OCI-LY1 (cell line): ENCODE results near the gene RNASEH2B.

Experiments used
- H2AFZ ChIP-seq: fragments of 200-600 bp; sonication (generic), shearing (Covaris generic); 2 replicates; pipeline ENCODE4 v1.6.0; 2014; ENCODE audit warnings: antibody characterized with exemption, mild to moderate bottlenecking, low read length
- H3F3A ChIP-seq: fragments of 200-600 bp; sonication (generic), shearing (Covaris generic); 2 replicates; pipeline ENCODE4 v1.6.0; 2014; ENCODE audit warnings: mild to moderate bottlenecking, antibody characterized with exemption, low read length, moderate library complexity; ENCODE audit not compliant: insufficient read depth
- H3K27ac ChIP-seq: fragments of 200-600 bp; sonication (generic); 2 replicates; pipeline ENCODE4 v1.5.1; 2014; ENCODE audit warnings: low read length, mixed run types, mild to moderate bottlenecking, low read depth; ENCODE audit not compliant: poor library complexity, severe bottlenecking
- H3K27me3 ChIP-seq: fragments of 200-600 bp; sonication (generic); 2 replicates; pipeline ENCODE4 v1.6.0; 2014; ENCODE audit warnings: antibody characterized with exemption, mild to moderate bottlenecking, low read length, moderate library complexity; ENCODE audit not compliant: insufficient read depth
- H3K36me3 ChIP-seq: fragments of 200-600 bp; sonication (generic); 2 replicates; pipeline ENCODE4 v1.6.1; 2014; ENCODE audit warnings: mild to moderate bottlenecking, antibody characterized with exemption, low read length, moderate library complexity, mixed read lengths; ENCODE audit not compliant: insufficient read depth
- H3K4me1 ChIP-seq: fragments of 200-600 bp; sonication (generic); 2 replicates; pipeline ENCODE4 v1.5.1; 2014; ENCODE audit warnings: mild to moderate bottlenecking, low read length, moderate library complexity; ENCODE audit not compliant: insufficient read depth, severe bottlenecking
- H3K4me2 ChIP-seq: fragments of 200-600 bp; sonication (generic), shearing (Covaris generic); 2 replicates; pipeline ENCODE4 v1.6.1; 2014; ENCODE audit warnings: low read length
- H3K4me3 ChIP-seq: fragments of 200-600 bp; sonication (generic); 2 replicates; pipeline ENCODE4 v1.5.1; 2014; ENCODE audit warnings: low read length, low read depth, mild to moderate bottlenecking, mixed read lengths; ENCODE audit not compliant: poor library complexity, severe bottlenecking
- H3K79me2 ChIP-seq: fragments of 200-600 bp; shearing (Covaris generic); 2 replicates; pipeline ENCODE4 v1.6.1; 2016; ENCODE audit warnings: mixed run types, low read length, mixed read lengths; ENCODE audit not compliant: insufficient read depth
- H3K9ac ChIP-seq: fragments of 200-600 bp; sonication (generic), shearing (Covaris generic); 2 replicates; pipeline ENCODE4 v1.6.1; 2014; ENCODE audit warnings: mild to moderate bottlenecking, low read length, mixed read lengths
- H3K9me2 ChIP-seq: fragments of 200-600 bp; sonication (generic), shearing (Covaris generic); 2 replicates; pipeline ENCODE4 v1.6.1; 2014; ENCODE audit warnings: low read depth, mild to moderate bottlenecking, low read length, mixed read lengths
- H3K9me3 ChIP-seq: fragments of 200-600 bp; shearing (Covaris generic); 2 replicates; pipeline ENCODE4 v1.6.1; 2014; ENCODE audit warnings: low read length, mixed read lengths
- H4K20me1 ChIP-seq: fragments of 200-600 bp; sonication (generic), shearing (Covaris generic); 2 replicates; pipeline ENCODE4 v1.6.0; 2016; ENCODE audit warnings: mild to moderate bottlenecking, low read length; ENCODE audit not compliant: insufficient read depth
- EZH2 ChIP-seq: fragments of 200-600 bp; sonication (generic), shearing (Covaris generic); IDR thresholded peaks from 2 replicates; pipeline ENCODE4 v1.8.0; 2017; ENCODE audit warnings: borderline replicate concordance, mixed run types, mild to moderate bottlenecking, antibody characterized with exemption, low read length, moderate library complexity, mixed read lengths
- TF ChIP-seq, protein P1 (sequence below): fragments of 200-600 bp; sonication (generic), shearing (Covaris generic); IDR thresholded peaks from 2 replicates; pipeline ENCODE4 v1.5.1; 2017; ENCODE audit warnings: mild to moderate bottlenecking, antibody characterized with exemption, low read length, moderate library complexity, mixed read lengths

The RNASEH2B gene

DNA sequence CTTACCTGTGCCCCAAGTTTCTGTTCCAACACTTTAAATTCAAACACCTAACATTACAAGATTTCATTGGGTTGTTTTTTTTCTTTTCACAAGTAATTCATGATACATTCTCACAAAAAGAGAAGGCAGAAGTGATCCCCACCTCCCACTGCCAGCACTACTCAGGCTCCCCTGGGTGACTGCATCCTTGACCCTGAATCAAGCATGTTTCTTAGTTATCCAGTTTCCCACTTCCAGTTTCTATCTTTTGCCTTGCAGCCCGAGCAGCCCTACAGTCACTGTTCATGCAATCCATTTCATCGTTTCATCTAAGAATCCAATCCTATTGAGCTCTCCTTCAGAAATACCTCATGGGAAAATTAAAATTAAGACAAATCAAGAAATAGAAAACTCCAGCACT, 61.4 kb downstream of the RNASEH2B start:
- Histone ChIP-seq H2AFZ (no peak overlapping the region), H3K27me3 (no peaks in the 10 kb centered on the region), H3K4me1 (no peaks in the 10 kb centered on the region), H3K27ac (no peak overlapping the region), H3K4me2 (no peak overlapping the region), H4K20me1 (no peaks in the 10 kb centered on the region), H3K36me3 (peaks cover 30% of the 10 kb centered on the region; the same call in 1 of the 2 replicates), H3K9ac (no peak overlapping the region), H3K4me3 (no peak overlapping the region), H3K79me2 (no peaks in the 10 kb centered on the region), H3F3A (no peaks in the 10 kb centered on the region), H3K9me2 (no peaks in the 10 kb centered on the region), H3K9me3 (no peaks in the 10 kb centered on the region)
- no peak for TF ChIP-seq EZH2
- TF ChIP-seq, protein P1, sequence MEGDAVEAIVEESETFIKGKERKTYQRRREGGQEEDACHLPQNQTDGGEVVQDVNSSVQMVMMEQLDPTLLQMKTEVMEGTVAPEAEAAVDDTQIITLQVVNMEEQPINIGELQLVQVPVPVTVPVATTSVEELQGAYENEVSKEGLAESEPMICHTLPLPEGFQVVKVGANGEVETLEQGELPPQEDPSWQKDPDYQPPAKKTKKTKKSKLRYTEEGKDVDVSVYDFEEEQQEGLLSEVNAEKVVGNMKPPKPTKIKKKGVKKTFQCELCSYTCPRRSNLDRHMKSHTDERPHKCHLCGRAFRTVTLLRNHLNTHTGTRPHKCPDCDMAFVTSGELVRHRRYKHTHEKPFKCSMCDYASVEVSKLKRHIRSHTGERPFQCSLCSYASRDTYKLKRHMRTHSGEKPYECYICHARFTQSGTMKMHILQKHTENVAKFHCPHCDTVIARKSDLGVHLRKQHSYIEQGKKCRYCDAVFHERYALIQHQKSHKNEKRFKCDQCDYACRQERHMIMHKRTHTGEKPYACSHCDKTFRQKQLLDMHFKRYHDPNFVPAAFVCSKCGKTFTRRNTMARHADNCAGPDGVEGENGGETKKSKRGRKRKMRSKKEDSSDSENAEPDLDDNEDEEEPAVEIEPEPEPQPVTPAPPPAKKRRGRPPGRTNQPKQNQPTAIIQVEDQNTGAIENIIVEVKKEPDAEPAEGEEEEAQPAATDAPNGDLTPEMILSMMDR: no peak

DNA sequence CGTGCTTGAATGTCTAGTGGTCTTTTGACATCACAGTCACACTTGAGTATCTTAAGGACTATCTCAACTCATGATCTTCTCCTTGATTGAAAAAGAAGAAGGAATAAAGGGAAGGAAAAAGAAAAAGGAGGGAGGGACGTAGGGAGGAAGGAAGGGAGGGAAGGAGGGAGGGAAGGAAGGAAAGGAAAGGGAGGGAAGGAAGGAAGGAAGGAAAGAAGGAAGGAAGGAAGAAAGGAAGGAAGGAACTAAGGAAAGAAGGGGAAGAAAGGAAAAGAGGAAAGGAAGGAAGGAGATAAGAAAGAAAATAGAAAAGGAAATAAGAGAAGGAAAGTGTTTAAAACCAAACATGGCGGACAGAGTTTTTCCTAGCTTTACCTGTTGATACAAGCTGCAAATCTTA, 64.7 kb downstream of the RNASEH2B start:
- no peaks in the 10 kb centered on the region for H4K20me1 ChIP-seq
- no peaks in the 10 kb centered on the region for H3K27me3 ChIP-seq
- H2AFZ ChIP-seq: no peak overlapping the region
- no peaks in the 10 kb centered on the region for H3K4me1 ChIP-seq
- H3K4me2 ChIP-seq: no peak overlapping the region
- no peak overlapping the region for H3K4me3 ChIP-seq
- H3K9me2 ChIP-seq: no peaks in the 10 kb centered on the region
- no peak overlapping the region for H3K9ac ChIP-seq
- peaks cover 16% of the 10 kb centered on the region; the same call in 1 of the 2 replicates for H3K36me3 ChIP-seq
- no peak overlapping the region for H3K27ac ChIP-seq
- no peaks in the 10 kb centered on the region for H3K79me2 ChIP-seq
- no peaks in the 10 kb centered on the region for H3F3A ChIP-seq
- TF ChIP-seq, protein P1: no peak
- TF ChIP-seq EZH2: no peak
- H3K9me3 ChIP-seq: no peaks in the 10 kb centered on the region

DNA sequence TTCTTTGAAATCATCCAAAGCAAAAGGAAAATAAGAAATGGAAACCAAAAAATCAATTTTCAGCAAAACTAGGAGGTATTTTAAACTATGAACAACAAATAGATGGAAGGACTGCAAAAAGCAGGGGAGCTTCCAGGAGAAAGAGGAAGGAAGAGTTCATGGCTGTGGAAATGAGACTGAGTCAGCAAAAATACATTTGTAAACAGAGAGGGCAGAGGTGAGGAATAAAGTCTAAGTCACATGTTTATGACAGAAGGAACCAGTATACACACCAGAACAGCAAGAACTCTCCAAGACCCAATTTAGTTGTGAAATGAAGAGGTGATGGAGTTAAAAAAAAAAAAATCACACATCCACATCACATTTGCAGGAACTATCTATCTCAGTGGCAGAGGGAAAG, 69.6 kb downstream of the RNASEH2B start:
- H3K9ac ChIP-seq: no peak overlapping the region
- H3K36me3 ChIP-seq: no peaks in the 10 kb centered on the region
- no peak overlapping the region for H3K27ac ChIP-seq
- H3K4me1 ChIP-seq: no peaks in the 10 kb centered on the region
- H3K9me3 ChIP-seq: no peaks in the 10 kb centered on the region
- no peaks in the 10 kb centered on the region for H3K27me3 ChIP-seq
- H3K9me2 ChIP-seq: no peaks in the 10 kb centered on the region
- no peaks in the 10 kb centered on the region for H4K20me1 ChIP-seq
- no peak overlapping the region for H3K4me3 ChIP-seq
- H3F3A ChIP-seq: no peaks in the 10 kb centered on the region
- no peak overlapping the region for H3K4me2 ChIP-seq
- H3K79me2 ChIP-seq: no peaks in the 10 kb centered on the region
- no peak overlapping the region for H2AFZ ChIP-seq
- TF ChIP-seq, protein P1: no peak
- TF ChIP-seq EZH2: no peak
